Dermis blood vessel endothelial cell (primary cell): ENCODE measurements around the gene GPR162. TPM values are rescaled to one million over a fixed set of nuclear protein-coding genes. Genes with fewer than 3 reads are reported as not detected.

Source experiments
- DNase-seq: peaks from one replicate; pipeline ENCODE4 v3.0.0; 2010
- total RNA-seq: library from RNA; depleted of rRNA; stranded (reverse); fragments of >200 nt; gene quantifications from 2 replicates; pipeline ENCODE4 v1.2.3, GENCODE V29; 2014

Gene GPR162
- total RNA-seq, 1 donor from 2014 or later = 1.9 TPM

GRCh38 chr12:6837370-6838060, 15.9 kb downstream of the GPR162 start:
- DNase-seq = no peak

- no peak for DNase-seq
Observed at GRCh38 chr12:6838854-6839253, 17.2 kb downstream of the GPR162 start.

GRCh38 chr12:6839482-6840201, 18.0 kb downstream of the GPR162 start:
- no peak for DNase-seq

GRCh38 chr12:6840330-6840729, 18.7 kb downstream of the GPR162 start:
- DNase-seq = no peak

GRCh38 chr12:6840761-6841515, 19.3 kb downstream of the GPR162 start, which contains the start of gene GNB3:
GNB3 (plus strand) TSS chr12:6840925; CDS start chr12:6841288, 363 bp downstream.
- no peak for DNase-seq

GRCh38 chr12:6842075-6842474, 20.5 kb downstream of the GPR162 start:
- DNase-seq = no peak

- peak; percentile 25 for DNase-seq
Observed at GRCh38 chr12:6843118-6843902, 21.7 kb downstream of the GPR162 start.

GRCh38 chr12:6845395-6845794, 23.8 kb downstream of the GPR162 start:
- no peak for DNase-seq

- no peak for DNase-seq
Observed at GRCh38 chr12:6846316-6846869, 24.8 kb downstream of the GPR162 start.

GRCh38 chr12:6847676-6848075, 26.1 kb downstream of the GPR162 start:
- DNase-seq = no peak

GRCh38 chr12:6849427-6849826, 27.8 kb downstream of the GPR162 start:
- no peak for DNase-seq

- DNase-seq = no peak
Observed at GRCh38 chr12:6849976-6850560, 28.4 kb downstream of the GPR162 start.

GRCh38 chr12:6850796-6851152, 29.2 kb downstream of the GPR162 start:
- peak; percentile 19 for DNase-seq

GRCh38 chr12:6851153-6851920, 29.7 kb downstream of the GPR162 start, which contains the start of gene CDCA3:
CDCA3 (minus strand) TSS chr12:6851286; CDS start chr12:6850952, 334 bp downstream.
- DNase-seq = peak; percentile 99

- DNase-seq = peak; percentile 100
Observed at GRCh38 chr12:6851921-6852650, 30.5 kb downstream of the GPR162 start, which contains the start of gene USP5. USP5 (plus strand) TSS chr12:6852150; CDS start chr12:6852180, 30 bp downstream.

- DNase-seq = peak; percentile 50
Observed at GRCh38 chr12:6852651-6853354, 31.2 kb downstream of the GPR162 start.

- DNase-seq = no peak
Observed at GRCh38 chr12:6853626-6854025, 32.0 kb downstream of the GPR162 start.

- DNase-seq = no peak
Observed at GRCh38 chr12:6854036-6854435, 32.4 kb downstream of the GPR162 start.

GRCh38 chr12:6855322-6855721, 33.7 kb downstream of the GPR162 start:
- DNase-seq = no peak
